CD14-positive monocyte (primary cell): ENCODE results near the gene SLC37A3. TPM values are rescaled to one million over a fixed set of nuclear protein-coding genes. Genes with fewer than 3 reads are reported as not detected.

Experiments
- DNase-seq, 3 donors: peaks; one replicate each; pipeline ENCODE4 v3.0.0-alpha.2; 2011 to 2022
- H2AFZ ChIP-seq: 2 replicates; pipeline ENCODE4 v1.6.0; 2012; ENCODE audit warnings: mild to moderate bottlenecking, low read depth, low read length, inconsistent platforms; ENCODE audit not compliant: insufficient read depth, poor library complexity, severe bottlenecking
- H3K27ac ChIP-seq, 2 donors: 1 replicate in 1 of 2; 2 replicates in 1 of 2; pipeline ENCODE4 v1.5.1; 2012 to 2013; ENCODE audit warnings: low read length in 2 of 2, control low read depth in 1 of 2, inconsistent platforms in 1 of 2, low read depth in 1 of 2, mild to moderate bottlenecking in 1 of 2
- H3K27me3 ChIP-seq, 2 donors: one replicate each; pipeline versions ENCODE4 v1.6.0 to v1.6.1; 2011 to 2013; ENCODE audit warnings: low read length in 2 of 2; ENCODE audit not compliant: control insufficient read depth in 2 of 2, insufficient read depth in 2 of 2
- H3K36me3 ChIP-seq, 2 donors: replicated peaks in 1 of 2; 1 replicate in 1 of 2; 2 replicates in 1 of 2; pipeline versions ENCODE4 v1.5.1 to v1.6.1; 2012 to 2013; ENCODE audit warnings: low read length in 2 of 2, control low read depth in 1 of 2, inconsistent platforms in 1 of 2, mild to moderate bottlenecking in 1 of 2; ENCODE audit not compliant: insufficient read depth in 2 of 2, control insufficient read depth in 1 of 2
- H3K4me1 ChIP-seq, 2 donors: 1 replicate in 1 of 2; 2 replicates in 1 of 2; pipeline versions ENCODE4 v1.5.1 to v1.6.1; 2012 to 2013; ENCODE audit warnings: low read length in 2 of 2, control low read depth in 1 of 2, inconsistent platforms in 1 of 2, mild to moderate bottlenecking in 1 of 2, moderate library complexity in 1 of 2; ENCODE audit not compliant: insufficient read depth in 2 of 2, control insufficient read depth in 1 of 2
- H3K4me2 ChIP-seq: replicated peaks from 2 replicates; pipeline ENCODE3; 2012; ENCODE audit warnings: low read length, moderate library complexity, mild to moderate bottlenecking; ENCODE audit not compliant: poor library complexity, severe bottlenecking; ENCODE audit errors: extremely low read depth
- H3K4me3 ChIP-seq, 3 experiments: fragments of 200-600 bp in 1 of 3; sonication (generic) in 1 of 3; replicated peaks in 1 of 3; 1 replicate in 2 of 3; 2 replicates in 1 of 3; pipeline ENCODE4 v1.5.1; 2011 to 2013; ENCODE audit warnings: low read length in 3 of 3, mild to moderate bottlenecking in 3 of 3, control low read depth in 2 of 3, low read depth in 2 of 3, inconsistent platforms in 1 of 3, moderate library complexity in 1 of 3
- H3K79me2 ChIP-seq: 2 replicates; pipeline ENCODE4 v1.6.0; 2012; ENCODE audit warnings: mild to moderate bottlenecking, control low read depth, inconsistent platforms, low read length, moderate library complexity; ENCODE audit not compliant: insufficient read depth
- H3K9ac ChIP-seq: 2 replicates; pipeline ENCODE4 v1.6.0; 2017; ENCODE audit warnings: low read length, mild to moderate bottlenecking; ENCODE audit not compliant: insufficient read depth, poor library complexity, severe bottlenecking
- H3K9me3 ChIP-seq, 2 donors: replicated peaks in 1 of 2; 1 replicate in 1 of 2; 2 replicates in 1 of 2; pipeline versions ENCODE4 v1.5.1 to v1.6.1; 2012 to 2013; ENCODE audit warnings: low read length in 2 of 2, control low read depth in 1 of 2; ENCODE audit not compliant: control insufficient read depth in 1 of 2, insufficient read depth in 1 of 2
- H4K20me1 ChIP-seq: 2 replicates; pipeline ENCODE4 v1.6.0; 2012; ENCODE audit warnings: mild to moderate bottlenecking, low read length, control low read depth, moderate library complexity; ENCODE audit not compliant: insufficient read depth
- H3K27ac Mint-ChIP-seq, 7 donors: one replicate each; pipeline ENCODE4 v1.8.0; 2020; ENCODE audit warnings: mild to moderate bottlenecking in 7 of 7, mixed read lengths in 7 of 7, moderate library complexity in 6 of 7, inconsistent platforms in 2 of 7
- H3K27me3 Mint-ChIP-seq, 3 donors: one replicate each; pipeline ENCODE4 v1.8.0; 2021 to 2022; ENCODE audit warnings: low read depth in 3 of 3, mild to moderate bottlenecking in 3 of 3, mixed read lengths in 3 of 3, moderate library complexity in 3 of 3, inconsistent platforms in 1 of 3
- H3K36me3 Mint-ChIP-seq, 2 donors: one replicate each; pipeline ENCODE4 v1.8.0; 2020; ENCODE audit warnings: mixed read lengths in 2 of 2, inconsistent platforms in 1 of 2, mild to moderate bottlenecking in 1 of 2
- H3K4me1 Mint-ChIP-seq: one replicate; pipeline ENCODE4 v1.8.0; 2020; ENCODE audit warnings: mild to moderate bottlenecking, mixed read lengths
- H3K4me3 Mint-ChIP-seq, 2 donors: one replicate each; pipeline ENCODE4 v1.8.0; 2020; ENCODE audit warnings: mild to moderate bottlenecking in 2 of 2, mixed read lengths in 2 of 2, moderate library complexity in 1 of 2
- H3K9me3 Mint-ChIP-seq, 7 donors: one replicate each; pipeline ENCODE4 v1.8.0; 2020 to 2022; ENCODE audit warnings: mixed read lengths in 7 of 7, mild to moderate bottlenecking in 6 of 7, moderate library complexity in 6 of 7, inconsistent platforms in 2 of 7
- CTCF ChIP-seq: fragments of 200-600 bp; IDR thresholded peaks from one replicate; pipeline ENCODE4 v1.8.0; 2022; ENCODE audit warnings: antibody characterized with exemption, mild to moderate bottlenecking
- WGBS: methylation state at CpG from one replicate; pipeline ENCODE4 v1.1.5; 2013; ENCODE audit warnings: missing lambda C conversion rate; ENCODE audit not compliant: insufficient coverage; 5-methylcytosine and 5-hydroxymethylcytosine counted together
- intact Hi-C, 2 donors: fragments of 100-400 bp; cut with micrococcal nuclease; formaldehyde crosslinking; loops; one replicate each; pipeline versions ENCODE4 v1.15.0 to v1.15.1; 2023
- polyA plus RNA-seq, 3 donors: library from polyadenylated mRNA; depleted of rRNA in 1 of 3; unstranded in 2 of 3; stranded (reverse) in 1 of 3; fragments of 300-500 nt in 2 of 3; fragments of >200 nt in 1 of 3; fragmentation: Illumina TruSeq in 2 of 3; gene quantifications; 1 replicate in 2 of 3; 2 replicates in 1 of 3; pipeline ENCODE4 v1.2.3, GENCODE V29; 2012 to 2021

Gene SLC37A3
- polyA plus RNA-seq, 3 donors, result 3.1 to 26.1 (median 5.2) TPM

GRCh38 chr7:140297192-140297591, 101.1 kb downstream of the SLC37A3 start:
- Histone ChIP-seq H3K9ac (no peak overlapping the region), H3K4me3 (no peak overlapping the region), H2AFZ (no peak overlapping the region), H4K20me1 (no peaks in the 10 kb centered on the region), H3K27ac (no peak overlapping the region), H3K36me3 (no peaks in the 10 kb centered on the region), H3K4me1 (peaks cover 20 to 31% of the 10 kb centered on the region in 2 donors), H3K9me3 (no peaks in the 10 kb centered on the region), H3K27me3 (no peaks in the 10 kb centered on the region), H3K79me2 (no peaks in the 10 kb centered on the region), H3K4me2 (no peak overlapping the region)
- H3K9me3 Mint-ChIP-seq, result no peaks in the 10 kb centered on the region
- H3K4me1 Mint-ChIP-seq, result peaks cover 35% of the 10 kb centered on the region
- H3K4me3 Mint-ChIP-seq, result no peak overlapping the region
- TF ChIP-seq CTCF, result no peak
- peaks cover 0 to 5% (median 1%) of the 10 kb centered on the region in 3 donors for H3K27me3 Mint-ChIP-seq
- no peak for DNase-seq
- H3K27ac Mint-ChIP-seq, result no peak overlapping the region
- intact Hi-C loops, result no loop called here
- H3K36me3 Mint-ChIP-seq, result peaks cover under 1 to 5% of the 10 kb centered on the region in 2 donors
- WGBS, result 90% methylated on average over 4 of the region's 6 CpGs

GRCh38 chr7:140295224-140295738, 103.0 kb downstream of the SLC37A3 start:
- no peaks in the 10 kb centered on the region for H3K9me3 ChIP-seq
- no peak overlapping the region for H2AFZ ChIP-seq
- Mint-ChIP-seq H3K9me3 (no peaks in the 10 kb centered on the region), H3K4me3 (no peak overlapping the region), H3K27me3 (peaks cover 0 to 5% (median 1%) of the 10 kb centered on the region in 3 donors), H3K4me1 (peaks cover 23% of the 10 kb centered on the region), H3K36me3 (no peaks in the 10 kb centered on the region), H3K27ac (no peak overlapping the region)
- peaks cover 10 to 15% of the 10 kb centered on the region in 2 donors for H3K4me1 ChIP-seq
- no peaks in the 10 kb centered on the region for H3K36me3 ChIP-seq
- H4K20me1 ChIP-seq, result no peaks in the 10 kb centered on the region
- no peak for DNase-seq
- no peaks in the 10 kb centered on the region for H3K79me2 ChIP-seq
- H3K27ac ChIP-seq, result no peak overlapping the region
- H3K4me2 ChIP-seq, result no peak overlapping the region
- no peak overlapping the region for H3K9ac ChIP-seq
- no peak overlapping the region for H3K4me3 ChIP-seq
- intact Hi-C loops, result no loop called here
- 96% methylated on average over 7 of the region's 8 CpGs for WGBS
- H3K27me3 ChIP-seq, result no peaks in the 10 kb centered on the region
- no peak for TF ChIP-seq CTCF
